Natural killer cell (primary cell): ENCODE results near the gene TEX28. TPM values are rescaled to one million over a fixed set of nuclear protein-coding genes. Genes with fewer than 3 reads are reported as not detected.
A peak's percentile ranks its signal among the peaks of the same experiment; 100 is the strongest.
"Not testable (repeated sequence)": the region's sequence is repeated elsewhere in the genome, so short reads cannot be mapped to it uniquely, and the experiment has no call there.

ENCODE experiments used
- ATAC-seq, 3 donors: fragments of 150-1000 bp in 2 of 3; fragments of 200-7000 bp in 1 of 3; cut with Tn5 transposase; 1 replicate in 1 of 3; 2 replicates in 2 of 3; pipeline ENCODE4 v1.10.0; 2021; ENCODE audit warnings: mild to moderate bottlenecking in 2 of 3, moderate library complexity in 2 of 3
- DNase-seq, 2 donors: peaks; one replicate each; pipeline versions ENCODE4 v3.0.0 to v3.0.0-alpha.2; 2013 to 2021; ENCODE audit warnings: mixed read lengths in 1 of 2
- H3K27ac ChIP-seq: one replicate; pipeline ENCODE4 v1.5.1; 2013; ENCODE audit warnings: mild to moderate bottlenecking, low read length
- H3K27me3 ChIP-seq: one replicate; pipeline ENCODE4 v1.6.1; 2013; ENCODE audit warnings: low read length; ENCODE audit not compliant: control insufficient read depth, insufficient read depth
- H3K36me3 ChIP-seq: one replicate; pipeline ENCODE4 v1.6.1; 2013; ENCODE audit warnings: low read length; ENCODE audit not compliant: control insufficient read depth, insufficient read depth
- H3K4me1 ChIP-seq: one replicate; pipeline ENCODE4 v1.6.1; 2013; ENCODE audit warnings: low read length; ENCODE audit not compliant: control insufficient read depth, insufficient read depth
- H3K4me3 ChIP-seq: one replicate; pipeline ENCODE4 v1.5.1; 2013; ENCODE audit warnings: low read length
- H3K9me3 ChIP-seq: one replicate; pipeline ENCODE4 v1.6.1; 2013; ENCODE audit warnings: low read length; ENCODE audit not compliant: control insufficient read depth, insufficient read depth
- H3K27ac Mint-ChIP-seq, 2 donors: one replicate each; pipeline ENCODE4 v1.8.0; 2022; ENCODE audit warnings: mild to moderate bottlenecking in 2 of 2, mixed read lengths in 2 of 2, moderate library complexity in 1 of 2
- H3K27me3 Mint-ChIP-seq, 2 donors: one replicate each; pipeline ENCODE4 v1.8.0; 2022; ENCODE audit warnings: low read depth in 2 of 2, mixed read lengths in 2 of 2
- H3K36me3 Mint-ChIP-seq: one replicate; pipeline ENCODE4 v1.8.0; 2022; ENCODE audit warnings: mixed read lengths
- H3K4me1 Mint-ChIP-seq, 2 donors: one replicate each; pipeline ENCODE4 v1.8.0; 2022; ENCODE audit warnings: mixed read lengths in 2 of 2
- H3K4me3 Mint-ChIP-seq: one replicate; pipeline ENCODE4 v1.8.0; 2022; ENCODE audit warnings: mild to moderate bottlenecking, moderate library complexity, mixed read lengths
- H3K9me3 Mint-ChIP-seq, 2 donors: one replicate each; pipeline ENCODE4 v1.8.0; 2022; ENCODE audit warnings: mixed read lengths in 2 of 2
- WGBS: methylation state at CpG from one replicate; pipeline ENCODE4 v1.1.7; 2013; ENCODE audit warnings: missing lambda C conversion rate; ENCODE audit not compliant: insufficient coverage; 5-methylcytosine and 5-hydroxymethylcytosine counted together
- intact Hi-C: fragments of 100-400 bp; cut with micrococcal nuclease; formaldehyde crosslinking; loops from one replicate; pipeline ENCODE4 v1.14.2; 2022
- total RNA-seq, 4 donors: library from RNA; stranded (reverse); fragments of 120-200 nt in 1 of 4; gene quantifications; one replicate each; pipeline versions ENCODE4 v1.2.3 to v1.2.4, GENCODE V29; 2013 to 2022

The TEX28 gene
- total RNA-seq, 3 donors from 2014 or later (not counting 1 experiment from before 2014, with no cell fraction given), result 0.61 TPM; not detected in 2

- H3K27me3 ChIP-seq, H3K4me3 Mint-ChIP-seq, H3K27ac ChIP-seq, H3K4me1 ChIP-seq, H3K36me3 ChIP-seq, DNase-seq, H3K9me3 ChIP-seq, H3K4me1 Mint-ChIP-seq, intact Hi-C loops, H3K36me3 Mint-ChIP-seq, H3K27ac Mint-ChIP-seq, H3K9me3 Mint-ChIP-seq, H3K4me3 ChIP-seq, H3K27me3 Mint-ChIP-seq: not testable (repeated sequence)
- WGBS, result no CpG with 5 or more reads among the region's 23 CpGs
- ATAC-seq, result peak; percentile 85 to 96 (median 89)
Measured at GRCh38 chrX:154284489-154285338, 10.2 kb downstream of the TEX28 start.

DNA sequence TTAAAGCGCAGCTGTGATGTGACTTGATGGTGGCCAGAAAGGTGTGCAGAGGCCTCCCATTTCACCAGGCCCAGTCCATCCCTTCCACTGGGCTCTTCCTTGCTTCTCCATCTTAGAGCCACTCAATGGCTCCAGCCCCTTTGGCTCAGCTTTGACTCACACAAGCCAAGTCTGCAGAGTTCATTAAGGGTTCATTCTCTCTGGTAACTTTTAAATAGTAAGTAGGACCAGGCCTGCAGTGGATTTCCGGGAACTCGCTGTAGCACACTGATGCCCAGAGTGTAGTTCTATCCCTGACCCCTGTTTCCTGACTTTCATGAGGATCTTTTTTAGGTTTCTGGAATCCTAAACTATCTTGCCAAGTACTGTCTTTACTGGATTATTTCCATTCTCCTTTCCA is 25.7 kb downstream of the TEX28 start:
- ATAC-seq, DNase-seq, H3K36me3 Mint-ChIP-seq, intact Hi-C loops, H3K4me3 Mint-ChIP-seq, H3K27me3 Mint-ChIP-seq, H3K27me3 ChIP-seq, H3K4me1 ChIP-seq, H3K36me3 ChIP-seq, H3K27ac ChIP-seq, H3K27ac Mint-ChIP-seq, H3K4me1 Mint-ChIP-seq, H3K9me3 Mint-ChIP-seq, H3K9me3 ChIP-seq, H3K4me3 ChIP-seq: not testable (repeated sequence)
- no CpG with 5 or more reads among the region's 3 CpGs for WGBS

DNA sequence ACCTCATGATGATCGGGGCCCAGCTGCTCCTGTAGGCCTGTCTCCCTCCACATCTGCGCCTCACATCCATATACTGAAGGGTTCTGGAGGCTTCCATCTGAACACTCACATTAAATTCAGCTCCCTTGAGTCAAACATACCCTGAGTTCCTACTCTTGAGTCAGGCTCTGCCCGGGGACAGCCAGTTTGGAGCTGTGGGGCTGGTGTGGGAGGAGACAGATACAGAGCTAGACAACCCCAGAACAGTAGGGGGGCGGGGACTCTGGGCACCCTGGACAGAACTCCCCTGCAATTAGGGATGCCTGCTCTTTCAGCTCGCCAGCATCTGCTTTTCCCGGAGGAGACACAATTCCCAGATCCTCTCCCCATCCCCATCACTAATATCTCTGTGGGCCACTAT is 31.9 kb downstream of the TEX28 start:
- intact Hi-C loops, ATAC-seq, H3K4me3 Mint-ChIP-seq, H3K36me3 Mint-ChIP-seq, H3K27ac Mint-ChIP-seq, H3K9me3 ChIP-seq, H3K27ac ChIP-seq, H3K27me3 ChIP-seq, H3K4me3 ChIP-seq, H3K9me3 Mint-ChIP-seq, H3K4me1 Mint-ChIP-seq, H3K36me3 ChIP-seq, DNase-seq, H3K27me3 Mint-ChIP-seq, H3K4me1 ChIP-seq: not testable (repeated sequence)
- no CpG with 5 or more reads among the region's 6 CpGs for WGBS

DNA sequence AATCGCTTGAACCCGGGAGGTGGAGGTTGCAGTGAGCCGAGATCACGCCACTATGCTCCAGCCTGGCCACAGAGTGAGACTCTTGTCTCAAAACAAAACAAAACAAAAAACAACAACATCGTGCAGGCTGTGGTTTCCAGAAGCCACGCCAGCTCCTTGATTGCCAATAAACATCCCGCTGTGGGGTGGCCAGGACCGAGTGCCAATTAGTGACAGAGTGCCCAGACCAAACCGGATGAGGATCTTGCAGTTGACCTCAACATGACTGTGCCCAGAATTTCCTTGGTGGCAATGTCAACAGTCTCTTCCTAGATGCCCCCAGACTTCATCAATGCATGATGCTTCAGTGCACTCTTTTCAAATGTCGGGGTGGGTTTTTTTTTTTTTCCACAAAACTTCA is 36.2 kb downstream of the TEX28 start:
- H3K9me3 ChIP-seq, H3K27me3 ChIP-seq, DNase-seq, H3K27me3 Mint-ChIP-seq, ATAC-seq, intact Hi-C loops, H3K27ac ChIP-seq, H3K9me3 Mint-ChIP-seq, H3K36me3 Mint-ChIP-seq, H3K36me3 ChIP-seq, H3K4me3 ChIP-seq, H3K4me1 Mint-ChIP-seq, H3K27ac Mint-ChIP-seq, H3K4me3 Mint-ChIP-seq, H3K4me1 ChIP-seq: not testable (repeated sequence)
- WGBS, result no CpG with 5 or more reads among the region's 10 CpGs

- no CpG with 5 or more reads among the region's 17 CpGs for WGBS
- H3K4me3 ChIP-seq, H3K27me3 Mint-ChIP-seq, DNase-seq, H3K9me3 ChIP-seq, H3K36me3 ChIP-seq, H3K27ac ChIP-seq, H3K4me1 Mint-ChIP-seq, H3K27ac Mint-ChIP-seq, intact Hi-C loops, H3K4me1 ChIP-seq, H3K9me3 Mint-ChIP-seq, ATAC-seq, H3K4me3 Mint-ChIP-seq, H3K27me3 ChIP-seq, H3K36me3 Mint-ChIP-seq: not testable (repeated sequence)
Measured at GRCh38 chrX:154257282-154257681, 37.6 kb downstream of the TEX28 start, which contains the start of gene OPN1MW3. Gene OPN1MW3, plus strand, starts transcription at chrX:154257582. Its CDS starts 38 bp downstream, at chrX:154257620.

DNA sequence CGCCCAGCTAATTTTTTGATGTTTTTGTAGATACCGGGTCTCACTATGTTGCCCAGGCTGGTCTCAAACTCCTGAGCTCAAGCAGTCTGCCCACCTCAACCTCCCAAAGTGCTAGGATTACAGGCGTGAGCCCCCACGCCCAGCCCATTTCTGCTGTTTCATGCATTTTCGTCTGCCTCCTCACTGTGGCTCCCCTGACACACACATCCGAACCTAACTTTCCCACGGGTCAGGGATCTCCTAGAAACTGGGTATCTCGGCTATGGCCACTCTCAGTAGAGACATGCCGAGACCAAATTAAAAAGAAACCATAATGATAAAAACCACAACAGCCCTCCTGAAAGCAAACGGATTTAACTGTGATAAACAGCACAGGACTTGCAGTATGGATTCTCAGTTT is 46.8 kb downstream of the TEX28 start:
- intact Hi-C loops, DNase-seq, H3K36me3 ChIP-seq, H3K4me1 Mint-ChIP-seq, H3K27ac ChIP-seq, H3K36me3 Mint-ChIP-seq, H3K9me3 Mint-ChIP-seq, H3K9me3 ChIP-seq, H3K27me3 Mint-ChIP-seq, H3K27me3 ChIP-seq, H3K4me1 ChIP-seq, H3K4me3 ChIP-seq, H3K4me3 Mint-ChIP-seq: not testable (repeated sequence)
- WGBS, result no CpG with 5 or more reads among the region's 10 CpGs
- ATAC-seq, result peak; percentile 6 to 52 (median 9)
- H3K27ac Mint-ChIP-seq, result peak overlapping the region in 1 of 2 donors; percentile 65

DNA sequence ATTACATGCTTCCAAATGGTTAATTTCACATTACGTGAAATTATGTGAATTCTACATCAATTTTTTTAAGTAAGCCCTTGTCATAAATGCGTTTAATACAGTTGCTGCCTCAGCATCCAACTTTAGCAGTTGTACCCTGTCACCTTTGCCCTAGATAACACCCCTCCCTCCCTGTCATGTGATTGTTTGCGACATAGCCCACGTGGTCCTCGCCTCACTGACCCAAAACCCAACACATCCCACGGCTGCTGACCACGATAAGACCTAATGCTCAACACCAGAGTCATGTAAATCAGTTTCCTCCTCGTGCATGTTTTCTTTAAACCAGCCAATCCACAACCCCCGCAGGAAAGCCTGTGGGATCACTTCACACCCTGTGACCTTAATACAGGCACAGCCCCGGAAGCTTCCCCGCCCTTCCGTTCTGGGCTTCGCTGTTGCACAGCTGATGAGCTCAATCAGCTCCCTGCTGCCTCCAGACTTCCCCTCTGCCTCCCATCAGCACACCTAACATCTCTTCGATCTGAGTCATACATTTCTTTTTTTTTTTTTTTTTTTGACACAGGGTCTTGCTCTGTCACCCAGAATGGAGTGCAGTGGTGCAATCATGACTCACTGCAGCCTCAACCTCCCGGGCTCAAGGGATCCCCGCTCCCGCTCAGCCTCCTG is 47.4 kb downstream of the TEX28 start:
- H3K27me3 Mint-ChIP-seq, H3K9me3 ChIP-seq, H3K27me3 ChIP-seq, H3K4me3 ChIP-seq, H3K27ac ChIP-seq, H3K4me1 ChIP-seq, H3K36me3 Mint-ChIP-seq, H3K36me3 ChIP-seq, H3K9me3 Mint-ChIP-seq, H3K4me1 Mint-ChIP-seq, intact Hi-C loops, DNase-seq: not testable (repeated sequence)
- H3K4me3 Mint-ChIP-seq, result peak overlapping the region; percentile 47
- peak overlapping the region in 1 of 2 donors; percentile 65 for H3K27ac Mint-ChIP-seq
- ATAC-seq, result peak; percentile 85 to 94 (median 89)
- no CpG with 5 or more reads among the region's 17 CpGs for WGBS
